MM.1S (cell line): ENCODE data around the gene PSPH.
"Not testable (repeated sequence)": the region's sequence is repeated elsewhere in the genome, so short reads cannot be mapped to it uniquely, and the experiment has no call there.

Experiments used
- DNase-seq: peaks from one replicate; pipeline ENCODE4 v3.0.0-alpha.2; 2015
- H2AFZ ChIP-seq: fragments of 300-600 bp; sonication (generic); 2 replicates; pipeline ENCODE4 v1.6.0; 2016; ENCODE audit warnings: antibody characterized with exemption, low read length
- H3F3A ChIP-seq: fragments of 300-600 bp; sonication (generic); 2 replicates; pipeline ENCODE4 v1.6.1; 2016; ENCODE audit warnings: mild to moderate bottlenecking, antibody characterized with exemption, low read length, moderate library complexity, mixed read lengths; ENCODE audit not compliant: insufficient read depth
- H3K27ac ChIP-seq: fragments of 300-600 bp; sonication (generic); 2 replicates; pipeline ENCODE4 v1.5.1; 2016; ENCODE audit warnings: mild to moderate bottlenecking, low read length
- H3K27me3 ChIP-seq: fragments of 300-600 bp; sonication (generic); replicated peaks from 2 replicates; pipeline ENCODE4 v1.6.0; 2016; ENCODE audit warnings: low read length; ENCODE audit not compliant: insufficient read depth
- H3K36me3 ChIP-seq: fragments of 300-600 bp; sonication (generic); replicated peaks from 2 replicates; pipeline ENCODE4 v1.6.1; 2016; ENCODE audit warnings: mild to moderate bottlenecking, low read length, mixed read lengths; ENCODE audit not compliant: insufficient read depth
- H3K4me1 ChIP-seq: fragments of 300-600 bp; sonication (generic); 2 replicates; pipeline ENCODE4 v1.6.1; 2016; ENCODE audit warnings: low read length, mixed read lengths
- H3K4me2 ChIP-seq: fragments of 300-600 bp; sonication (generic); 2 replicates; pipeline ENCODE4 v1.6.0; 2016; ENCODE audit warnings: low read depth, low read length
- H3K4me3 ChIP-seq: fragments of 300-600 bp; sonication (generic); 2 replicates; pipeline ENCODE4 v1.5.1; 2016; ENCODE audit warnings: low read length, mixed read lengths
- H3K79me2 ChIP-seq: fragments of 300-600 bp; sonication (generic); 2 replicates; pipeline ENCODE4 v1.6.1; 2016; ENCODE audit warnings: mixed run types, low read length, mixed read lengths
- H3K9ac ChIP-seq: fragments of 300-600 bp; sonication (generic); 2 replicates; pipeline ENCODE4 v1.6.1; 2016; ENCODE audit warnings: low read length, mixed read lengths
- H3K9me2 ChIP-seq: fragments of 300-600 bp; sonication (generic); replicated peaks from 2 replicates; pipeline ENCODE4 v1.6.1; 2016; ENCODE audit warnings: mild to moderate bottlenecking, low read length, mixed read lengths; ENCODE audit not compliant: insufficient read depth
- H3K9me3 ChIP-seq: fragments of 300-600 bp; sonication (generic); replicated peaks from 2 replicates; pipeline ENCODE4 v1.6.1; 2016; ENCODE audit warnings: mild to moderate bottlenecking, low read length, mixed read lengths; ENCODE audit not compliant: insufficient read depth
- H4K20me1 ChIP-seq: fragments of 300-600 bp; sonication (generic); 2 replicates; pipeline ENCODE4 v1.6.1; 2016; ENCODE audit warnings: mild to moderate bottlenecking, low read length, moderate library complexity, mixed read lengths; ENCODE audit not compliant: insufficient read depth
- CTCF ChIP-seq: fragments of 300-600 bp; sonication (generic); IDR thresholded peaks from 2 replicates; pipeline ENCODE4 v1.5.1; 2016; ENCODE audit warnings: antibody characterized with exemption, low read length, mixed read lengths
- EZH2 ChIP-seq: fragments of 300-600 bp; sonication (generic); optimal IDR thresholded peaks from 2 replicates; pipeline ENCODE3; 2017; ENCODE audit warnings: low read depth, mild to moderate bottlenecking, antibody characterized with exemption, low read length, mixed read lengths
- EZH2phosphoT487 ChIP-seq: fragments of 300-600 bp; sonication (generic); IDR thresholded peaks from 2 replicates; pipeline ENCODE4 v1.6.1; 2018; ENCODE audit warnings: antibody characterized with exemption, low read length

Gene PSPH

GRCh38 chr7:56053993-56054392 is 2.7 kb upstream of the PSPH start:
- Histone ChIP-seq H3K4me3 (no peak overlapping the region), H3K9me3 (no peaks in the 10 kb centered on the region), H3K9ac (no peak overlapping the region), H3F3A (peaks cover 6% of the 10 kb centered on the region; the same call in 1 of the 2 replicates), H3K79me2 (peaks cover 83% of the 10 kb centered on the region), H3K27ac (no peak overlapping the region), H3K4me1 (peaks cover 10% of the 10 kb centered on the region), H3K9me2 (no peaks in the 10 kb centered on the region), H4K20me1 (no peaks in the 10 kb centered on the region; the same call in 1 of the 2 replicates), H3K4me2 (no peak overlapping the region), H2AFZ (no peak overlapping the region), H3K27me3 (no peaks in the 10 kb centered on the region), H3K36me3 (peaks cover 32% of the 10 kb centered on the region)
- DNase-seq, result no peak
- TF ChIP-seq CTCF (no peak), EZH2phosphoT487 (no peak), EZH2 (no peak)

GRCh38 chr7:56053379-56053778 is 2.1 kb upstream of the PSPH start:
- H3K36me3 ChIP-seq, result peaks cover 27% of the 10 kb centered on the region

GRCh38 chr7:56051053-56051338 is 248 bp downstream of the PSPH start:
- Histone ChIP-seq H3K9me3 (no peaks in the 10 kb centered on the region), H3F3A (peaks cover 8% of the 10 kb centered on the region; the same call in 1 of the 2 replicates), H3K4me1 (peaks cover 10% of the 10 kb centered on the region), H3K4me3 (peak overlapping the region; percentile 76), H4K20me1 (no peaks in the 10 kb centered on the region; the same call in 1 of the 2 replicates), H3K4me2 (peak overlapping the region; percentile 57; the same call in 1 of the 2 replicates), H3K36me3 (peaks cover 15% of the 10 kb centered on the region), H3K9me2 (no peaks in the 10 kb centered on the region), H3K27me3 (no peaks in the 10 kb centered on the region), H3K79me2 (peaks cover 58% of the 10 kb centered on the region), H3K9ac (peak overlapping the region; percentile 76), H2AFZ (peak overlapping the region; percentile 89), H3K27ac (peak overlapping the region; percentile 56; the same call in 1 of the 2 replicates)
- no peak for DNase-seq
- TF ChIP-seq EZH2phosphoT487 (no peak), EZH2 (no peak), CTCF (no peak)

More at GRCh38 chr7:56053379-56053778, 2.1 kb upstream of the PSPH start:
- Histone ChIP-seq H3K9ac (no peak overlapping the region; the same call in 1 of the 2 replicates), H3K27me3 (no peaks in the 10 kb centered on the region), H3K4me3 (no peak overlapping the region), H3K9me3 (no peaks in the 10 kb centered on the region), H4K20me1 (no peaks in the 10 kb centered on the region; the same call in 1 of the 2 replicates), H3K4me2 (peak overlapping the region; percentile 57; the same call in 1 of the 2 replicates), H2AFZ (no peak overlapping the region), H3K9me2 (no peaks in the 10 kb centered on the region), H3K27ac (no peak overlapping the region), H3K4me1 (peaks cover 10% of the 10 kb centered on the region), H3F3A (peaks cover 8% of the 10 kb centered on the region; the same call in 1 of the 2 replicates), H3K79me2 (peaks cover 79% of the 10 kb centered on the region)
- TF ChIP-seq CTCF, result no peak
- no peak for TF ChIP-seq EZH2
- no peak for TF ChIP-seq EZH2phosphoT487
- DNase-seq, result no peak

- H3K9me2 ChIP-seq, H3K4me2 ChIP-seq, DNase-seq, H3F3A ChIP-seq, H4K20me1 ChIP-seq, H3K27me3 ChIP-seq, H2AFZ ChIP-seq, H3K4me3 ChIP-seq, H3K9me3 ChIP-seq, H3K4me1 ChIP-seq, H3K36me3 ChIP-seq, H3K27ac ChIP-seq, H3K9ac ChIP-seq: not testable (repeated sequence)
- peaks cover 36% of the 10 kb centered on the region for H3K79me2 ChIP-seq
Observed at GRCh38 chr7:56048763-56049162, 2.5 kb downstream of the PSPH start.
